ENCODE measurements around the gene LDAF1. TPM values are rescaled to one million over a fixed set of nuclear protein-coding genes. Genes with fewer than 3 reads are reported as not detected.
"Not testable (repeated sequence)": the region's sequence is repeated elsewhere in the genome, so short reads cannot be mapped to it uniquely, and the experiment has no call there.

The LDAF1 gene
- 25.4 and 26.9 TPM in 2 replicates for total RNA-seq
- long read RNA-seq, transcript TMEM159-202 (5 exons, 1,812 nt) = minor isoform, 29 of 76 reads
- long read RNA-seq, transcript TMEM159-201 (5 exons, 2,014 nt) = major isoform, 34 of 76 reads
- long read RNA-seq, partial matches to known transcripts = 2 of 76 reads
- long read RNA-seq, other reads (novel, unspliced or antisense) = 6 of 76 reads

- H3K27ac Mint-ChIP-seq (ENCODE audit: unreplicated experiment) = peak within 1 kb of the TSS; percentile 88
- no peaks in the 10 kb centered on the region for H3K9me3 Mint-ChIP-seq
- H3K4me3 Mint-ChIP-seq = peak within 1 kb of the TSS; percentile 95
- H3K4me1 Mint-ChIP-seq = peaks cover 27% of the 10 kb centered on the region
- H3K27me3 Mint-ChIP-seq (ENCODE audit: low read depth) = no peaks in the 10 kb centered on the region
- peak; percentile 74 for DNase-seq (ENCODE audit: low read depth, low spot score)
- TF ChIP-seq CTCF (conservative IDR thresholded peaks at IDR 0.05) = no peak
- H3K36me3 Mint-ChIP-seq (ENCODE audit: low read depth) = peaks cover 4% of the 10 kb centered on the region
Observed at GRCh38 chr16:21158208-21159110, at the start of gene LDAF1. Gene LDAF1, plus strand, starts transcription at chr16:21158674. Its CDS starts 2,509 bp downstream, at chr16:21161183.

GRCh38 chr16:21115551-21115950 is 42.9 kb upstream of the LDAF1 start:
- H3K27ac Mint-ChIP-seq (ENCODE audit: unreplicated experiment); H3K27me3 Mint-ChIP-seq (ENCODE audit: low read depth); H3K36me3 Mint-ChIP-seq (ENCODE audit: low read depth); H3K4me3 Mint-ChIP-seq; DNase-seq (ENCODE audit: low read depth, low spot score); H3K9me3 Mint-ChIP-seq; H3K4me1 Mint-ChIP-seq: not testable (repeated sequence)

GRCh38 chr16:21116148-21116693 is 42.3 kb upstream of the LDAF1 start:
- Mint-ChIP-seq H3K4me1 (peaks cover 5% of the 10 kb centered on the region), H3K36me3 (ENCODE audit: low read depth) (no peaks in the 10 kb centered on the region), H3K27me3 (ENCODE audit: low read depth) (no peaks in the 10 kb centered on the region), H3K27ac (ENCODE audit: unreplicated experiment) (no peak overlapping the region), H3K4me3 (no peak overlapping the region), H3K9me3 (no peaks in the 10 kb centered on the region)
- no peak for DNase-seq (ENCODE audit: low read depth, low spot score)
- no peak for TF ChIP-seq CTCF (conservative IDR thresholded peaks at IDR 0.05)

GRCh38 chr16:21117567-21117966 is 40.9 kb upstream of the LDAF1 start:
- no peaks in the 10 kb centered on the region for H3K27me3 Mint-ChIP-seq (ENCODE audit: low read depth)
- DNase-seq (ENCODE audit: low read depth, low spot score) = no peak
- no peaks in the 10 kb centered on the region for H3K9me3 Mint-ChIP-seq
- H3K36me3 Mint-ChIP-seq (ENCODE audit: low read depth) = no peaks in the 10 kb centered on the region
- TF ChIP-seq CTCF (conservative IDR thresholded peaks at IDR 0.05) = no peak
- H3K27ac Mint-ChIP-seq (ENCODE audit: unreplicated experiment) = no peak overlapping the region
- H3K4me3 Mint-ChIP-seq = no peak overlapping the region
- H3K4me1 Mint-ChIP-seq = peaks cover 5% of the 10 kb centered on the region

GRCh38 chr16:21120976-21121520 is 37.4 kb upstream of the LDAF1 start:
- Mint-ChIP-seq H3K4me3 (no peak overlapping the region), H3K27ac (ENCODE audit: unreplicated experiment) (no peak overlapping the region), H3K4me1 (peaks cover 5% of the 10 kb centered on the region)

More at GRCh38 chr16:21120976-21121520, 37.4 kb upstream of the LDAF1 start:
- Mint-ChIP-seq H3K9me3 (no peaks in the 10 kb centered on the region), H3K27me3 (ENCODE audit: low read depth) (peaks cover 8% of the 10 kb centered on the region), H3K36me3 (ENCODE audit: low read depth) (no peaks in the 10 kb centered on the region)
- no peak for TF ChIP-seq CTCF (conservative IDR thresholded peaks at IDR 0.05)
- DNase-seq (ENCODE audit: low read depth, low spot score) = no peak
